Skeletal muscle cell (primary cell): Measurements from ENCODE around the gene NAMPT.
"Not testable (repeated sequence)": the region's sequence is repeated elsewhere in the genome, so short reads cannot be mapped to it uniquely, and the experiment has no call there.

ENCODE experiments used
- DNase-seq: peaks from one replicate; pipeline ENCODE4 v3.0.0-alpha.2; 2010; ENCODE audit warnings: low read depth
- H3K4me3 ChIP-seq: 2 replicates; pipeline ENCODE4 v1.5.1; 2011; ENCODE audit warnings: low read depth, mild to moderate bottlenecking, control low read depth, low read length, moderate library complexity

Gene NAMPT

DNA sequence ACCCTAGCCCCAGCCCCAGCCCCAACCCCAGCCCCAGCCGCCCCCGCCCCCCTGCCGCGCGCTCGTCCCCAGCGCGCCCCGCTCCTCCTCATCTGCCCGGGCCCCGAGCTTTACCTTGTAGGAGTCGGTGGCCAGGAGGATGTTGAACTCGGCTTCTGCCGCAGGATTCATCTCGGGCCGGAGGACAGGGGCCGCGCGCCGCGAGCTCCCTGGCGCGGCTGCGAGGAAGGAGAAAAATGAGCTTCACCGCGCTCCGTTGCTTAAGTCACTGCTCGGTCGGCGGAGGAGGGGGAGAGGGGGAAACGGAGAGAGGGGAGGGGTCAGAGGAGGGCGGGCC, at the start of gene NAMPT:
TSS of gene NAMPT (minus strand) at position 270 of the 337 bp plus-strand sequence. CDS start at position 171, 99 bp downstream.
- no peak for DNase-seq
- H3K4me3 ChIP-seq, result peak within 1 kb of the TSS; percentile 86

- H3K4me3 ChIP-seq, result no peak overlapping the region
- no peak for DNase-seq
These were observed 47.4 kb upstream of the NAMPT start for GRCh38 chr7:106332201-106332600.

DNA sequence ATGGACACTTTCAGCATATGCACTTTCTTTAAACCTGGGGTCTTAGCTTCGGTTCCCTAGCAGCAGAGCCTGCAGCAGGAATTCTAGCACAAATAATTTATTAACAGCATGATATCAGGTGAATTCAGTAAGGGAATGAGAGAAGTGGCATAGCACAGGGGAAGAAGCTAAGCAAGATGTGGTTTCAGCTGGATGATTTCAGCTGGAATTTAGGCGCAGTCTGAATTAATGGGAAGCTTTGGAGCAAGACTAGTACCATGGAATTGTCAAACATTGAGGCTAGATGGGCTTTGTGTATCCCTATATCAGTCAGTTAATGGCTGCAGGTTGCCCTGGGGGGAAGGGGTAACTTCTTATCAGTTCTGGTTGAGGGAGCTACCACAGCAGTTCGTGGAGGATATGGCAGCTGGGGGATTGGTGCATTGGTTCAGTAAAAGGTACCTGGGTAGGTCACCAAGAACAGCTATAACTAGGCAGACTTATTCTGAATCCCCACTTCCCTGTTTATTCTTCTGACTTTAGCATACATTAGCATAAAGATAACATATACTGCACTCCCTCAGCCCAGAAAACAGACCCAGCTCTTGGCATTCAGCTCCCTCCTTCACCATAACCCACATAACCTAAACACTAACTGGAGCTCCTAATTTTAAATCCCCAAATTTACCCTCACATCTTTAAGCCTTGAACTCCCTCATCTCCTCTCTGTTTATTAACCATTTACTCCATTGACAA, 46.8 kb upstream of the NAMPT start:
- H3K4me3 ChIP-seq, result no peak overlapping the region
- no peak for DNase-seq

DNA sequence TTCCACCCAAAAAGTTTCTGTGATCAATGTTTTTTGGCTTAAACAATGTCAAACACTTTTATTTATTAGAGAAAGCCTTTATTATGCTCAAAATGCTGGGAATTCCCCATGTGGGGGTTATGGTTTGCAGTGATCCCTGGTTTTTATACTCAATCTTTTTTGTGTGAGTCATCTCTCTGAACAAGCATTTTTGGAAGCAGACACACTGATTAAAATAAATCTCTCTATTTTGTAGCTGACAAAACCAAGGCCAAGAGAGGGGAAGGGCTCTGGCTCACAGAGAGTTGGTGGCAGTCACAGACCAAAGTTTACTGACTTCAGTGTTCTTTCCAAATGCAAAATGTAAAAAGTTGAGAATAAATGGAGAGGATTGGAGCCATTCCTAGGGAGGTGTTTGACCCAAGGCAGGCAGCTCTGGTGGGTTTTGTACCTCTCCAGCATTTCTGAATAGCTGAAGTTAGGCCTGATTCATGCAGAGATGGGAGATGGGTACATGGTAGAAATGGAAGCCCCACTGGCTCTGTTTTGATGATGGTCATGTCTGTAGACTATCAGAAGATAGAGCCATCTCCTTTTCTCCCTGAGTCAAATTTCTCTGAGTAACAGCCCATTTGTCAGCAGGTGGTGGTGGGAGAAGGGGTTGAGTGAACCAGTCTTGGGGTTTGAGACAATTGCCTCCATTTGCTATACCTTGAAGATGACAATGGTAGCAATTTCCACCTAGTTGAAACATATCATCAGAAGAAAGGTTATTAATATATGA, 45.4 kb upstream of the NAMPT start:
- DNase-seq, result peak; percentile 21
- no peak overlapping the region for H3K4me3 ChIP-seq

GRCh38 chr7:106329408-106329807, 44.6 kb upstream of the NAMPT start:
- H3K4me3 ChIP-seq, result no peak overlapping the region
- no peak for DNase-seq

DNA sequence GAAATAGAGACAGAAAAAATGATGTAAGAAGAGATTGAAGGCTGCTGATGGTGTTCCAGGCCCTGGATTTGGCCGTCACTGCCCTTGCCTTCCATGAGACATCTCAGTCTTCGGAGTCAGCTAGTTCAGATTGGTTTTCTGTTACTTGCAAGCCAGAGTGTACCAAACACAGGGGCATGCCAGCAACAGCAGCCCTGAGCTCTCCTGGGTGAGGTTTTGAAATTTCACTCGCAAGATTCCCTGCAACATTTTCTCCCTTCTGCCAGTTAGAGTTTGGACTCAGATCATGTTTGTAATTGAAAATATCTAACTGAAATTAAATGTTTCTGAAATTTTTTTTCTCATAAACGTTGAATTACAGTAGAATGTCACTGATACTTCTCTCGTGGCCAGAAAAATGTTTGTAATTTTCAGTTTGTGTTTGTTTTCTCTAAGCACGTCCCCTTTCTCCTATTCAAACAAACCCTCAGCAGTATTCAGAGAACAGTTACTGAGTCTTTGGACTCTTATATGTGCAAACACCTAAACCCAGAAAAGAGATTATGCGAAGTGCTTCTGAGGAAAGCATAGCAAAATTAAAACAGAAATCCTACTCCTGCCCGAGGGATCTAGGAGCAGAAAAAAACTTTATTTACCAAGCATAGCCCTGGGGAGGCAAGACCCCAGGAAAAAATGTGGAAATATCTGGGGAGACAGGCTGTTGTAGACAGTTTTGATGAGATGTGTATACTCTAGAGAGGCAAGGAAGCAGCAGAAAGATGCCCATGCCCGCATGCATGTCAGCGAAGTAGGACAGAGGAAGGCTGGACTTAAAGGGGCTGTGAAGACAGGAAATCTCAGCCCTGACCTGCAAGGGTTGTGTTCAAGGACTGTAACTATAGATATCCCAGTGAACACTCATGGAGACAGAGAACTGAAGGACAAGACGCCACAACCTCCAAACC, 43.0 kb upstream of the NAMPT start:
- DNase-seq, result no peak

GRCh38 chr7:106326594-106327537, 42.1 kb upstream of the NAMPT start:
- no peak for DNase-seq
- H3K4me3 ChIP-seq, result no peak overlapping the region

More for the DNA sequence above, 43.0 kb upstream of the NAMPT start:
- no peak overlapping the region for H3K4me3 ChIP-seq

GRCh38 chr7:106324509-106324908, 39.7 kb upstream of the NAMPT start:
- DNase-seq, result not testable (repeated sequence)

GRCh38 chr7:106320254-106320770, 35.5 kb upstream of the NAMPT start:
- DNase-seq, H3K4me3 ChIP-seq: not testable (repeated sequence)

More at GRCh38 chr7:106324509-106324908, 39.7 kb upstream of the NAMPT start:
- H3K4me3 ChIP-seq, result not testable (repeated sequence)

- no peak overlapping the region for H3K4me3 ChIP-seq
- no peak for DNase-seq
These were observed 33.7 kb upstream of the NAMPT start for GRCh38 chr7:106318482-106318881.

DNA sequence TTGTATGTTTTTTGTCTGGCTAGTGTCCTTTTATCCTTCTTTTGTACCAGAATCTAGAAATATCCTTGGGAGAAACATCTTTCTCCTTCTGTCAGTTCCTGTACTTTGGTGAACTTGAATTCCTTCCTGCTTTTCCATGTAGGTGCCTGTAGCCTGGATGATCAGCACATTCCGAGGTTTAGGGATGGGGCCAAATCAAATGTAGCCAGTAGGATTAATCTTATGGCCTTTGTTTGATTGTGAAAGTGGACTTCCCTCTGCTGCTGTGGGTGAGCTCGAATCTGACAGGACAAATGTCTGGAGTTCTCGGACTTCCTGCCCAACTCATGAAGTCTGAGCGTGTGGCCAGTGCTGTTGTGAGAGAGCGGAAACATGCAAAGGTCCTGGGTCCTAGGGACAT, 33.2 kb upstream of the NAMPT start:
- peak; percentile 36 for DNase-seq
- H3K4me3 ChIP-seq, result no peak overlapping the region

DNA sequence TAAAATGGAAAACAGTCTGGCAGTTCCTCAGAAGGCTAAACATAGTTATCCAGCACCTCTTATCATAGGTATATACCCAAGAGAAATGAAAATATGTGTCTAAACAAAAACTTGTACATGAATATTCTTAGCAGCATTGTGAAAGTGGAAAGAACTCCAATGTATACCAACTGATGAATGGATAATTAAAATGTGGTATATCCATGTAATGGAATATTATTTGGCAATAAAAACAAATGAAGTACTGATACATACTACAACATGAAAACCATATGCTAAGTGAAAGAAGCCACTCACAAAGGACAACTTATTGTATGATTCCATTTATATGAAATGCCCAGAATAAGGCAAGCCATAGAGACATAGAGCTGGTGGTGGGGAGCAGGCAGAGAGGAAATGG, 32.2 kb upstream of the NAMPT start:
- no peak for DNase-seq
- no peak overlapping the region for H3K4me3 ChIP-seq

GRCh38 chr7:106314875-106315274, 30.1 kb upstream of the NAMPT start:
- no peak overlapping the region for H3K4me3 ChIP-seq
- no peak for DNase-seq

GRCh38 chr7:106313966-106314365, 29.2 kb upstream of the NAMPT start:
- no peak overlapping the region for H3K4me3 ChIP-seq
- DNase-seq, result no peak

DNA sequence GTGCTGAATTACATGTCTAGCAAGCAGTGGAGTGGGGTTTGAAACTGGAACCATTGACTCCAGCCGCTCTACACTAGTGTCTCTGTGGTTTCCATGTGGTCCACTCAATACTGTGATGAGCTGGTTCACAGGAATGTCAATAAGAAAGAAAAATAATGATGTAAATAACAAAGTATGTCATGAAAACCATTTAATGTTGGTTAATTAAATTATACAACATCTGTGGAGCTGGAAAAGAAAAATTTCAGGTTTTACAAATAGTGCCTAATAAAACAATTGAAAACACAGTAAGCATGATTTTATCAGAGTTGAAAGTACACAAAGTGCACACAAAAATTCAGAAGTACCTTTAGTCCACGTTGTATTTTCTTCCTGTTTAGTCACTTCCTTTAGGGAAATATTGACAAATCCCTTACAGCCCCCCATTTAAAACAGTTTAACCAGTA, 28.7 kb upstream of the NAMPT start:
- no peak overlapping the region for H3K4me3 ChIP-seq
- no peak for DNase-seq

DNA sequence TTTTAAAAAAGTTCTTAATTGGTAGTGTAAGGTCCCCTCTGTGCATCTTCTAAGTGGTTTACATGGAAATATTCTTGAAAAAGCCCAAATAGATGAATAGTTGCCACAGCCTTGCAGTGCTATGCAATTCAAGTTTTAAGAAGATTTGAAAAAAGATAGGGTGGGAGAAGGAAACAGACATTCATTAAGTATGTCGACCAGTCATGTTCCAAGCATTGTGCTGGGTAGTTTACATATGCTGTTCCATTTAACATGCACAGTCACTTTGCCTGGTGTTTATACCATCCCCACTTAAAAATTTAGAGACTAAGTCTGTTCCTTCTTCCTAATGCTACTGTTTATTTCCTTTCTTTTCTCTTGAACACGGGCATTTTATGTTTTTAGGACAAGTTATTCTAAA, 28.1 kb upstream of the NAMPT start:
- no peak for DNase-seq
- H3K4me3 ChIP-seq, result no peak overlapping the region

GRCh38 chr7:106312099-106312871, 27.5 kb upstream of the NAMPT start:
- H3K4me3 ChIP-seq, result no peak overlapping the region
- no peak for DNase-seq

DNA sequence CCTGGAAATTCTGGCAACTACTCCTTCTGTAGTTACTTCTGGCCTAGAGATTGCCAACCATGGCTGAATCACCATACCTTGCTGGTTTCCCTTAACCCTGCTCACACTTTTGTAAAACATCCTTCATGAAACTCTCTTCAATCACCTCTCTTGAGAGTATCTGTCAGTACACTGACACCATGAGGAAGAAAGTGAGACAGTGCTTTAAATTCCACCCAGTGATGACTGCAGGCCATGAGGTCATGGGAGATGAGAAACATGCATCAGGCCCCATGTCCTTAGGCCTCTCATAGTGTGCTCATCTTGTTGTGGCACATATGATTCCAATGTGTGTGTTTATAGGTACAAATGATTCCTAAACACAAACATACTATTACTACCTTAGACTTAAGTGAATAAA, 24.6 kb upstream of the NAMPT start:
- DNase-seq, result no peak
- H3K4me3 ChIP-seq, result no peak overlapping the region
